H1 (cell line): ENCODE results near the gene ZFR. TPM values are rescaled to one million over a fixed set of nuclear protein-coding genes. Genes with fewer than 3 reads are reported as not detected.

Experiments
- CTCF ChIA-PET: fragments of 300-600 bp; sonication (Branson Sonifier 250); formaldehyde crosslinking; loops from one replicate; lab custom pipeline; 2021; ENCODE audit not compliant: partially characterized antibody; lab: Charles Lee
- POLR2A ChIA-PET: fragments of 300-600 bp; sonication (Branson Sonifier 250); formaldehyde crosslinking; loops from one replicate; lab custom pipeline; 2021; ENCODE audit warnings: inconsistent platforms; ENCODE audit not compliant: partially characterized antibody; lab: Charles Lee
- DNase-seq, 2 experiments: peaks; one replicate each; pipeline versions ENCODE4 v3.0.0 to v3.0.0-alpha.2; 2010 to 2022; ENCODE audit warnings: low spot score in 2 of 2, low read depth in 1 of 2, mixed read lengths in 1 of 2
- FAIRE-seq: peaks from 2 replicates; lab custom pipeline; 2011; peaks lifted over from hg19 to GRCh38; lab: Jason Lieb, UNC
- H2AFZ ChIP-seq: 2 replicates; pipeline ENCODE4 v1.8.1; 2012; ENCODE audit warnings: low read length, inconsistent platforms
- H2AK5ac ChIP-seq: 2 replicates; pipeline ENCODE4 v1.6.1; 2013; ENCODE audit warnings: low read depth, low read length
- H2BK120ac ChIP-seq: replicated peaks from 2 replicates; pipeline ENCODE3; 2013; ENCODE audit warnings: low read depth, low read length, inconsistent platforms
- H2BK12ac ChIP-seq: 2 replicates; pipeline ENCODE4 v1.6.1; 2013; ENCODE audit warnings: low read depth, low read length
- H2BK15ac ChIP-seq: 2 replicates; pipeline ENCODE4 v1.6.1; 2013; ENCODE audit warnings: low read length
- H2BK20ac ChIP-seq: 2 replicates; pipeline ENCODE4 v1.6.1; 2013; ENCODE audit warnings: low read length
- H2BK5ac ChIP-seq: 2 replicates; pipeline ENCODE4 v1.6.1; 2013; ENCODE audit warnings: low read depth, low read length
- H3K14ac ChIP-seq: 2 replicates; pipeline ENCODE4 v1.6.1; 2013; ENCODE audit warnings: inconsistent platforms; ENCODE audit not compliant: insufficient read length
- H3K18ac ChIP-seq: 2 replicates; pipeline ENCODE4 v1.6.1; 2013; ENCODE audit warnings: low read length; ENCODE audit errors: extremely low read depth
- H3K23ac ChIP-seq: 2 replicates; pipeline ENCODE4 v1.6.1; 2013; ENCODE audit warnings: inconsistent platforms; ENCODE audit not compliant: insufficient read length
- H3K23me2 ChIP-seq: 2 replicates; pipeline ENCODE4 v1.6.1; 2013; ENCODE audit warnings: low read depth, low read length
- H3K27ac ChIP-seq: 2 replicates; pipeline ENCODE4 v1.6.1; 2011; ENCODE audit warnings: low read depth, low read length, inconsistent platforms
- H3K27me3 ChIP-seq, 4 experiments: replicated peaks in 1 of 4; 1 replicate in 1 of 4; 2 replicates in 3 of 4; pipeline versions ENCODE4 v1.6.1 to v1.8.1; 2011 to 2013; ENCODE audit warnings: low read length in 3 of 4, mild to moderate bottlenecking in 3 of 4, inconsistent platforms in 2 of 4, mixed read lengths in 2 of 4, moderate library complexity in 1 of 4; ENCODE audit not compliant: control insufficient read depth in 3 of 4, insufficient read depth in 3 of 4; ENCODE audit errors: extremely low read depth in 1 of 4
- H3K36me3 ChIP-seq, 4 experiments: 2 replicates each; pipeline versions ENCODE4 v1.6.1 to v1.8.1; 2011 to 2013; ENCODE audit warnings: mild to moderate bottlenecking in 4 of 4, low read length in 3 of 4, moderate library complexity in 2 of 4, control low read depth in 1 of 4, inconsistent platforms in 1 of 4; ENCODE audit not compliant: insufficient read depth in 4 of 4, control insufficient read depth in 2 of 4
- H3K4ac ChIP-seq: replicated peaks from 2 replicates; pipeline ENCODE3; 2013; ENCODE audit warnings: low read length, low read depth, mixed read lengths, inconsistent platforms; ENCODE audit not compliant: insufficient read length
- H3K4me1 ChIP-seq, 4 experiments: replicated peaks in 1 of 4; 1 replicate in 1 of 4; 2 replicates in 3 of 4; pipeline versions ENCODE4 v1.6.1 to v1.8.1; 2011 to 2013; ENCODE audit warnings: low read length in 3 of 4, inconsistent platforms in 2 of 4, mixed read lengths in 1 of 4; ENCODE audit not compliant: insufficient read depth in 4 of 4, control insufficient read depth in 3 of 4
- H3K4me2 ChIP-seq, 2 experiments: 2 replicates each; pipeline versions ENCODE4 v1.6.1 to v1.8.1; 2011 to 2013; ENCODE audit warnings: low read depth in 2 of 2, low read length in 2 of 2, control low read depth in 1 of 2, inconsistent platforms in 1 of 2, mild to moderate bottlenecking in 1 of 2; ENCODE audit not compliant: insufficient read depth in 1 of 2
- H3K4me3 ChIP-seq, 4 experiments: fragments of 200-600, 300-600 bp in 1 of 4; sonication (generic), shearing (Covaris generic), sonication (Bioruptor Twin) in 1 of 4; 2 replicates each; pipeline versions ENCODE4 v1.5.1 to v1.8.1; 2011 to 2016; ENCODE audit warnings: low read length in 4 of 4, low read depth in 3 of 4, control low read depth in 2 of 4, inconsistent platforms in 2 of 4, mild to moderate bottlenecking in 2 of 4, mixed read lengths in 1 of 4, moderate library complexity in 1 of 4; ENCODE audit not compliant: insufficient read depth in 2 of 4; ENCODE audit errors: extremely low read depth in 1 of 4
- H3K56ac ChIP-seq: replicated peaks from 2 replicates; pipeline ENCODE3; 2013; ENCODE audit warnings: low read depth, mild to moderate bottlenecking, mixed read lengths, low read length, inconsistent platforms; ENCODE audit not compliant: insufficient read length
- H3K79me1 ChIP-seq: 2 replicates; pipeline ENCODE4 v1.6.1; 2013; ENCODE audit warnings: low read depth, low read length, control low read depth
- H3K79me2 ChIP-seq, 2 experiments: 2 replicates each; pipeline versions ENCODE4 v1.6.1 to v1.8.1; 2012 to 2013; ENCODE audit warnings: low read length in 2 of 2, mild to moderate bottlenecking in 2 of 2, inconsistent platforms in 1 of 2; ENCODE audit not compliant: insufficient read depth in 2 of 2, control insufficient read depth in 1 of 2
- H3K9ac ChIP-seq, 4 experiments: replicated peaks in 1 of 4; 1 replicate in 1 of 4; 2 replicates in 3 of 4; pipeline versions ENCODE4 v1.6.1 to v1.8.1; 2011 to 2013; ENCODE audit warnings: low read depth in 3 of 4, low read length in 3 of 4, control low read depth in 2 of 4, mild to moderate bottlenecking in 2 of 4, moderate library complexity in 2 of 4, inconsistent platforms in 1 of 4; ENCODE audit errors: extremely low read depth in 1 of 4
- H3K9me3 ChIP-seq, 2 experiments: 2 replicates each; pipeline versions ENCODE4 v1.6.1 to v1.8.1; 2012 to 2013; ENCODE audit warnings: mild to moderate bottlenecking in 2 of 2, moderate library complexity in 2 of 2, control low read depth in 1 of 2, inconsistent platforms in 1 of 2, low read depth in 1 of 2, low read length in 1 of 2, mixed read lengths in 1 of 2; ENCODE audit not compliant: insufficient read depth in 2 of 2
- H4K20me1 ChIP-seq, 2 experiments: replicated peaks in 1 of 2; 2 replicates each; pipeline versions ENCODE3 to v1.8.1; 2011 to 2013; ENCODE audit warnings: inconsistent platforms in 2 of 2, low read length in 2 of 2, mild to moderate bottlenecking in 1 of 2; ENCODE audit not compliant: insufficient read depth in 2 of 2, control insufficient read depth in 1 of 2
- H4K5ac ChIP-seq: 2 replicates; pipeline ENCODE4 v1.6.1; 2013; ENCODE audit warnings: low read length, low read depth, mixed read lengths, inconsistent platforms; ENCODE audit not compliant: insufficient read length
- H4K8ac ChIP-seq: 2 replicates; pipeline ENCODE4 v1.8.0; 2013; ENCODE audit warnings: mild to moderate bottlenecking, moderate library complexity, low read length, inconsistent platforms; ENCODE audit not compliant: insufficient read depth; ENCODE audit errors: extremely low read depth
- H4K91ac ChIP-seq: replicated peaks from 2 replicates; pipeline ENCODE3; 2013; ENCODE audit warnings: low read length, mixed read lengths, inconsistent platforms; ENCODE audit not compliant: insufficient read length
- PHF8 ChIP-seq: fragments of 200-600 bp; sonication (generic); conservative IDR thresholded peaks from 2 replicates; pipeline ENCODE4 v1.7.1; 2012; ENCODE audit warnings: low read depth, mild to moderate bottlenecking, inconsistent platforms, low read length, moderate library complexity
- WGBS, 2 experiments: shearing (Covaris generic) in 1 of 2; methylation state at CpG; one replicate each; pipeline versions ENCODE4 v1.1.6 to v1.1.7; 2013 to 2015; ENCODE audit warnings: low lambda C conversion rate in 2 of 2, mixed read lengths in 2 of 2, inconsistent platforms in 1 of 2, low coverage in 1 of 2, missing lambda C conversion rate in 1 of 2; ENCODE audit not compliant: insufficient replicate concordance in 2 of 2, insufficient coverage in 1 of 2, insufficient read length in 1 of 2; ENCODE audit errors: extremely low coverage in 1 of 2, missing lambda C conversion rate in 1 of 2; 5-methylcytosine and 5-hydroxymethylcytosine counted together
- polyA plus RNA-seq, 7 experiments: library from polyadenylated mRNA; depleted of rRNA in 3 of 7; stranded (reverse) in 5 of 7; unstranded in 2 of 7; fragments of >200 nt in 5 of 7; fragments of 200-250 nt in 2 of 7; gene quantifications; 1 replicate in 5 of 7; 2 replicates in 1 of 7; 4 replicates in 1 of 7; pipeline versions ENCODE4 v1.2.1 to v1.2.3, GENCODE V29; 2011 to 2013; ENCODE audit warnings: missing spikeins in 2 of 7, mixed read lengths in 2 of 7
- total RNA-seq: library from RNA; stranded (reverse); fragmentation: NEBNext Ultra II Directional; extraction: Animal tissue kit (Norgen Biotek cat#: 25700); gene quantifications from 2 replicates; pipeline ENCODE4 v1.2.1, GENCODE V29; 2021

The ZFR gene
- total and polyA plus RNA-seq, 2 of the 8 experiments (the other 6 are each of a cell fraction or from before 2014, with no cell fraction given): 68.8 to 92.7 TPM

GRCh38 chr5:32394981-32395380 is 49.6 kb downstream of the ZFR start:
- no peak for DNase-seq
- Histone ChIP-seq H4K8ac (no peak overlapping the region), H2BK5ac (no peak overlapping the region), H3K9me3 (no peaks in the 10 kb centered on the region), H2AFZ (no peak overlapping the region), H3K56ac (no peak overlapping the region), H3K14ac (no peak overlapping the region), H3K18ac (no peak overlapping the region), H3K4me3 (no peak overlapping the region), H2BK12ac (no peak overlapping the region), H3K36me3 (peaks cover 13 to 80% (median 49%) of the 10 kb centered on the region in 4 experiments), H3K79me2 (no peaks in the 10 kb centered on the region), H3K4me1 (no peaks in the 10 kb centered on the region), H3K9ac (no peak overlapping the region), H4K91ac (no peak overlapping the region), H2BK120ac (no peak overlapping the region), H2BK15ac (no peak overlapping the region), H3K4me2 (no peak overlapping the region), H4K20me1 (no peaks in the 10 kb centered on the region), H3K4ac (no peak overlapping the region), H3K23ac (no peak overlapping the region), H3K79me1 (no peaks in the 10 kb centered on the region), H2AK5ac (no peak overlapping the region), H3K27me3 (no peaks in the 10 kb centered on the region), H4K5ac (no peak overlapping the region), H3K23me2 (no peaks in the 10 kb centered on the region), H2BK20ac (no peak overlapping the region), H3K27ac (no peak overlapping the region)
- 87 to 100% methylated on average over 3 to 4 of the region's 4 CpGs for WGBS, 2 experiments
- no peak for FAIRE-seq
- POLR2A ChIA-PET: no interaction called here
- CTCF ChIA-PET: no interaction called here
- no peak for TF ChIP-seq PHF8
